ENCODE results near the gene EEF1A2.

The EEF1A2 gene

DNA sequence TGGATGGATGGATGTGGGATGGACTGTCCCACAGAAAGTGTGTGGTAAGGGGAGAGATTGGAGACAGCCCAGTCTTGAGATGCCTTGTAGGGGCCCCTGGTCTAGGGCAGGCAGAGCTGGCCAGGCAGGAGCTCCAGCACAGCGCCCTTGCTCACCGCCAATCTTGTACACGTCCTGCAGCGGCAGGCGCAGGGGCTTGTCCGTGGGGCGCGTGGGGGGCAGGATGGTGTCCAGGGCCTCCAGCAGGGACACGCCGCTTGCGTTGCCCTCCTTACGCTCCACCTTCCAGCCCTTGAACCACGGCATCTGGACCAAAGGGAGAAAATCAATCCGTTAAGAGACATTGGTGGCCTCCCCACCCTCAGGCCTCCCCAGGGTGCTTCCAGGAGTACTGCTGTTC, 5.9 kb downstream of the EEF1A2 start:
- TF ChIP-seq POLR2AphosphoS5 (IDR thresholded peaks at IDR 0.05; ENCODE audit: low read depth, low read length) = no peak
- no peak for TF ChIP-seq REST (IDR thresholded peaks at IDR 0.05; ENCODE audit: insufficient read depth in 1 of 2, low read depth in 2 of 2, low read length in 2 of 2)

DNA sequence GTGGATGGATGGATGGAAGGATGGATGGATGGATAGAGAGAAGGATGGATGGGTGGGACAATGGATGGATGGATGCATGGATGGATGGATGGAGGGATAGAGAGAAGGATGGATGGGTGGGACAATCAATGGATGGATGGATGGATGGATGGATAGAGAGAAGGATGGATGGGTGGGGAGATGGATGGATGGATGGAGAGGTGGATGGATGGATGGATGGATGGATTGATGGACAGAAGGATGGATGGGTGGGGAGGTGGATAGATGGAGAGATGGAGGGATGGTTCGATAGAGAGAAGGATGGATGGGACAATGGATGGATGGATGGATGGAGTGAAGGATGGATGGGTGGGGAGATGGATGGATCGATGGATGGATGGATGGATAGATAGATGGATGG, 6.4 kb downstream of the EEF1A2 start:
- TF ChIP-seq TAF1 (IDR thresholded peaks at IDR 0.05; ENCODE audit: borderline replicate concordance, insufficient read depth, low read length) (no peak), FOXP2 (optimal IDR thresholded peaks at IDR 0.05; ENCODE audit: borderline replicate concordance, extremely low read depth, extremely low read length, insufficient read depth) (no peak), SIN3A (IDR thresholded peaks at IDR 0.05; ENCODE audit: borderline replicate concordance, insufficient read depth, low read length) (no peak)

GRCh38 chr20:63491635-63492230, 7.2 kb downstream of the EEF1A2 start:
- no peak for TF ChIP-seq FOXP2 (optimal IDR thresholded peaks at IDR 0.05; ENCODE audit: borderline replicate concordance, extremely low read depth, extremely low read length, insufficient read depth)
- TF ChIP-seq SIN3A (IDR thresholded peaks at IDR 0.05; ENCODE audit: borderline replicate concordance, insufficient read depth, low read length) = no peak
- no peak for TF ChIP-seq REST (IDR thresholded peaks at IDR 0.05; ENCODE audit: insufficient read depth in 1 of 2, low read depth in 2 of 2, low read length in 2 of 2)
- TF ChIP-seq POLR2AphosphoS5 (IDR thresholded peaks at IDR 0.05; ENCODE audit: low read depth, low read length) = no peak
- no peak for TF ChIP-seq TAF1 (IDR thresholded peaks at IDR 0.05; ENCODE audit: borderline replicate concordance, insufficient read depth, low read length)

DNA sequence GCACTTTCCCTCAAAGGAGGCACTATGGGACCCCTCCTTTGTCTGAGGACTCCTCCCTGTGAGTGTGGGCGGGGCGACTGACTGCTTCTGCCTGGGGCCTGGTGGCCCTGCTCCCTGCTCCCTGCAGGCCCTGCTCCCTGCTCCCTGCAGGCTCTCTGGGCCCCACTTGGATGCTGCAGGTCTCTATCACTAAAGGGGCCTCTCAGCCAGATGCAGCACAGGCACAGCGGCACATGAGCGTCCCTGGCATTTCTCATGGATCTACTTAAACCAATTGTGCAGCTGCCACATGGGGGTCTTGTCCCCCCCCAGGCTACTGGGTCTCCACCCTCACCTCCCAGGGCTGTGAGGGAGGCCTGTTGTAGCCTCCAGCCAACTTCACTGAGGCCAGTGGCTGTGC, 7.8 kb downstream of the EEF1A2 start:
- TF ChIP-seq POLR2AphosphoS5 (IDR thresholded peaks at IDR 0.05; ENCODE audit: low read depth, low read length) (no peak), REST (IDR thresholded peaks at IDR 0.05; ENCODE audit: insufficient read depth in 1 of 2, low read depth in 2 of 2, low read length in 2 of 2) (no peak)

GRCh38 chr20:63490416-63490815, 8.5 kb downstream of the EEF1A2 start:
- no peak for TF ChIP-seq TAF1 (IDR thresholded peaks at IDR 0.05; ENCODE audit: borderline replicate concordance, insufficient read depth, low read length)
- TF ChIP-seq REST (IDR thresholded peaks at IDR 0.05; ENCODE audit: insufficient read depth in 1 of 2, low read depth in 2 of 2, low read length in 2 of 2) = no peak
- TF ChIP-seq POLR2AphosphoS5 (IDR thresholded peaks at IDR 0.05; ENCODE audit: low read depth, low read length) = no peak
- no peak for TF ChIP-seq SIN3A (IDR thresholded peaks at IDR 0.05; ENCODE audit: borderline replicate concordance, insufficient read depth, low read length)
- TF ChIP-seq FOXP2 (optimal IDR thresholded peaks at IDR 0.05; ENCODE audit: borderline replicate concordance, extremely low read depth, extremely low read length, insufficient read depth) = no peak
